ACC112 (cell line): ENCODE measurements around the gene CTIF.

Source experiments
- H2AFZ ChIP-seq: fragments of 200-600 bp; sonication (generic); one replicate; pipeline ENCODE4 v1.6.0; 2017; ENCODE audit warnings: antibody characterized with exemption, low read length; ENCODE audit not compliant: unreplicated experiment
- H3K27ac ChIP-seq: fragments of 200-600 bp; sonication (generic); 2 replicates; pipeline ENCODE4 v1.5.1; 2014; ENCODE audit warnings: low read depth, mild to moderate bottlenecking, antibody characterized with exemption, low read length, moderate library complexity
- H3K27me3 ChIP-seq: fragments of 200-600 bp; sonication (generic); 2 replicates; pipeline ENCODE4 v1.6.1; 2014; ENCODE audit warnings: mild to moderate bottlenecking, antibody characterized with exemption, low read length, moderate library complexity, mixed read lengths; ENCODE audit not compliant: insufficient read depth
- H3K36me3 ChIP-seq: fragments of 200-600 bp; sonication (generic); 2 replicates; pipeline ENCODE4 v1.6.1; 2016; ENCODE audit warnings: mild to moderate bottlenecking, antibody characterized with exemption, low read length, moderate library complexity, mixed read lengths; ENCODE audit not compliant: insufficient read depth
- H3K4me1 ChIP-seq: fragments of 200-600 bp; sonication (generic); one replicate; pipeline ENCODE4 v1.6.1; 2016; ENCODE audit warnings: low read length, mixed read lengths; ENCODE audit not compliant: insufficient read depth, unreplicated experiment, control insufficient read depth
- H3K4me3 ChIP-seq: fragments of 200-600 bp; sonication (generic); 2 replicates; pipeline ENCODE4 v1.5.1; 2014; ENCODE audit warnings: mild to moderate bottlenecking, low read depth, low read length
- H3K79me2 ChIP-seq: fragments of 200-600 bp; sonication (generic); one replicate; pipeline ENCODE4 v1.6.0; 2016; ENCODE audit warnings: low read length; ENCODE audit not compliant: control insufficient read depth, unreplicated experiment, insufficient read depth

The CTIF gene

DNA sequence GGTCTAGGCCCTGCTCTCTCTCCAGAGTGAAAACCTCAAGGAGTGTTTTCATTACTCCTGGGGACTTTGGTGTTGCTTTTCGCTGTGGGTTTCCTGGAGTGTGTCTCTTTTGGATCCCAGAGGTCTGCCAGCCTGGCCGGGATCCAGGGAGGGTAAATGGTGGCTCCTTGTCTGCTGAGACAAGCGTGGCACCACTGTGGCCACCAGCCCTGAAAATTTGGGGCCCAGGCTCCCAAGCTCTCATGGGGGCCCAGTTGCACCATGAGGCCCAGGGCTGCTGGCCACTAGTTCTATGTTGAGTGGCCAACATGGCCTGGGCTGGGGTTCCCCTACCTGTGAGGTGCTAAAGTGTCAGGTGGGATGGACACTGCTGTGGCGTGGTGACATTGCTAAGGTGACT is 144.8 kb downstream of the CTIF start:
- Histone ChIP-seq H3K4me1 (no peaks in the 10 kb centered on the region), H3K27me3 (no peaks in the 10 kb centered on the region), H3K27ac (no peak overlapping the region), H3K79me2 (no peaks in the 10 kb centered on the region), H3K4me3 (no peak overlapping the region), H3K36me3 (no peaks in the 10 kb centered on the region), H2AFZ (no peak overlapping the region)

- H3K4me1 ChIP-seq = no peaks in the 10 kb centered on the region
- H3K4me3 ChIP-seq = no peak overlapping the region
- H2AFZ ChIP-seq = no peak overlapping the region
- no peaks in the 10 kb centered on the region for H3K36me3 ChIP-seq
- no peaks in the 10 kb centered on the region for H3K79me2 ChIP-seq
- no peak overlapping the region for H3K27ac ChIP-seq
- H3K27me3 ChIP-seq = no peaks in the 10 kb centered on the region
Observed at GRCh38 chr18:48687346-48688042, 148.7 kb downstream of the CTIF start.

- no peaks in the 10 kb centered on the region for H3K79me2 ChIP-seq
Observed at GRCh38 chr18:48688961-48689360, 150.1 kb downstream of the CTIF start.

DNA sequence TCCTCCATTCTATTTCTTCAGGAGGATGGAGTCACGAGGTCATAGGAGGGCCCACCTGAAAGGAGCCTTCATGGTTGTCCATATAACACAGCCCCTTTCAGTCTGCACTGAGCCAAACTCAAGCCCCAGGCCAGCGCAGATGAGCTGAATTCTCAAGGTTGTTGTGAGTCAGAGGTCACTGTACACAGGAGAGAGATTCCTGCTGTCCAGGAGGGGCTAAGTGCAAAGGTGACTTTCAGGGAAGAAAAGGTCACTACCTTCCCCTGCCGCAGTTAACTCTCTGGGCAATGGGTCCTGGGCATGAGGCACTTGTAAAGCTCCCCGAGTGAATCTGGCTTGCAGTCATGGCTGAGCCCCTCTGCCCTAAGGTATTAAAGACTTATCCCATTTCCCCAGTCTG is 150.7 kb downstream of the CTIF start:
- Histone ChIP-seq H3K36me3 (0 out of 2 replicates have a peak, but pooled peaks cover 6% of the 10 kb centered on the region), H3K4me3 (no peak overlapping the region), H3K79me2 (no peaks in the 10 kb centered on the region), H3K27me3 (no peaks in the 10 kb centered on the region), H3K27ac (no peak overlapping the region), H2AFZ (no peak overlapping the region), H3K4me1 (peaks cover 14% of the 10 kb centered on the region)

More at GRCh38 chr18:48688961-48689360, 150.1 kb downstream of the CTIF start:
- no peak overlapping the region for H3K4me3 ChIP-seq
- H3K27me3 ChIP-seq = no peaks in the 10 kb centered on the region
- no peak overlapping the region for H2AFZ ChIP-seq
- H3K36me3 ChIP-seq = 0 out of 2 replicates have a peak, but pooled peaks cover 6% of the 10 kb centered on the region
- no peak overlapping the region for H3K27ac ChIP-seq
- peaks cover 10% of the 10 kb centered on the region for H3K4me1 ChIP-seq

- 0 out of 2 replicates have a peak, but pooled peaks cover 6% of the 10 kb centered on the region for H3K36me3 ChIP-seq
- no peaks in the 10 kb centered on the region for H3K79me2 ChIP-seq
- no peak overlapping the region for H2AFZ ChIP-seq
- no peaks in the 10 kb centered on the region for H3K27me3 ChIP-seq
- H3K4me3 ChIP-seq = no peak overlapping the region
- peaks cover 14% of the 10 kb centered on the region for H3K4me1 ChIP-seq
- H3K27ac ChIP-seq = no peak overlapping the region
Observed at GRCh38 chr18:48690494-48690893, 151.7 kb downstream of the CTIF start.

GRCh38 chr18:48693006-48693405 is 154.2 kb downstream of the CTIF start:
- peaks cover 14% of the 10 kb centered on the region for H3K4me1 ChIP-seq
- H3K4me3 ChIP-seq = no peak overlapping the region
- H3K27ac ChIP-seq = no peak overlapping the region
- H3K79me2 ChIP-seq = no peaks in the 10 kb centered on the region
- H2AFZ ChIP-seq = no peak overlapping the region
- H3K36me3 ChIP-seq = 0 out of 2 replicates have a peak, but pooled peaks cover 6% of the 10 kb centered on the region
- H3K27me3 ChIP-seq = no peaks in the 10 kb centered on the region

DNA sequence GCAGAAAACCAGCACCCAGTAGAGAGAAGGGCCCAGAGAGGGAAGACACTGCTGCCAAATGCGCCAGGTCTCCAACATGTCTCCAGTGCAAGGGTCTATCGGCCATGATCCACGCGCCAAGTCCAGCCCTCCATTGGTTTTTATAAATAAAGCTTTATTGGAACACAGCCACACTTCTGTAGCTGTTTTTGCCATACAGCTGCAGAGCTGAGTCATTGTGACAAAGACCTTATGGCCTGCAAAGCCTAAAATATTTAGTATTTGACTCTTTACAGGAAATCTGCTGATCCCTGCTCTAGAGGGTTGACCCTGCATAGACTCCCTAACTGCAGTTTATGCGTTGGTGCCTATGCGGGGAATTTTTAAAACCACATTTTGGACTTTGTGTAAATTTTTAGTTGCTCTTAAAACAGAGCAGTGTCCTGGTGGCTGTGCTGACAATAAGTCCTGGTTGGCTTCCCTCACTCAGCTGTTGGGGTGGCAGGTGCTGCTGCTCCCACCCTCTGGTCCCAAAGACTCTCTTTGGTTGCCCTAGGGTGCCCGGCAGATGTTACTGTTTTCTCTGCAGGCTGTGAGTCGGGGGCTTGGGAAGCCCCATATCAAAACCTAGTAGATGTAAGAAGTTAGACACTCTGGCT is 154.9 kb downstream of the CTIF start:
- H3K36me3 ChIP-seq = 0 out of 2 replicates have a peak, but pooled peaks cover 6% of the 10 kb centered on the region
- H3K79me2 ChIP-seq = no peaks in the 10 kb centered on the region
- peak overlapping the region; percentile 16; the same call in 1 of the 2 replicates for H3K27ac ChIP-seq
- no peak overlapping the region for H2AFZ ChIP-seq
- H3K4me1 ChIP-seq = peaks cover 14% of the 10 kb centered on the region
- H3K4me3 ChIP-seq = no peak overlapping the region
- H3K27me3 ChIP-seq = no peaks in the 10 kb centered on the region

DNA sequence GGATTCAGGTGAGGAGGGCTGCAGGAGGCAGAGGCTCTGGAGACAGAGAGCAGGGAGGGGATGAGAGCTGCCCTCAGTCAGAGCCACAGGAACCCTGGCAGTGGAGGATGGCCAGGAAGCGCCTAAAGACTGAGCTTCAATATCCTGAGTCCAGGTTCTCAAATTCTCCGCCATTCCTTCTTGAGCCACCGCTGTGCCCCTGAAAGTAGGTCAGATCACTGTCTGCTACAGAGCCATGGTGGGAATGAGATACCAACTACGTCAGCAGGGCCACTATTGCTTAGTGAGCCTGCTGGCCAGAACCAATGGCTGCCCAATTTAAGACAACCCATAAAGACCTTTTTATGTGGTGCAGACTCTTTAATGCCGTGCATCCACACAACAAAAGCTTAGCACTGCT is 155.5 kb downstream of the CTIF start:
- Histone ChIP-seq H3K27ac (no peak overlapping the region), H3K27me3 (no peaks in the 10 kb centered on the region), H3K4me3 (no peak overlapping the region)

DNA sequence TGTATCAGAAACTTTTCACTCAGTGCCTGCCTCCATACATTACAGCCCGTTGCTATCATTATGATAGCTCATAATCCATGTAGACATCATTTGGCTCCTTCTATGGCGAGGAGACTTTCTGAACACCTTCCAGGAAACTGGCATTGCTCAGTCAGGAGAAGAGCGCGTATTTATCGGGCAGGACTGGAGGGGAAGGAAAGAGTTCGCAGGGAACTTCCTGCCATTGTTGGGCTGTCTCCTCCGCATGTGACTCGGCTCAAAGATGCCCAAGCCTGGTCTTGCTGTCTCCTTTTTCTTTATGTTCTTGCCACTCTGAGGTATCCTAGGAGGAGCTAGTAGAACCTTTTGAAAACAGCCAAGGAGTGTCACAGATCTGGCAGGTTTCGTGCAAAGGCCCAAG is 156.8 kb downstream of the CTIF start:
- H3K27me3 ChIP-seq = no peaks in the 10 kb centered on the region
- peaks cover 14% of the 10 kb centered on the region for H3K4me1 ChIP-seq
- 0 out of 2 replicates have a peak, but pooled peaks cover 6% of the 10 kb centered on the region for H3K36me3 ChIP-seq
- no peak overlapping the region for H2AFZ ChIP-seq
- no peaks in the 10 kb centered on the region for H3K79me2 ChIP-seq
- no peak overlapping the region for H3K4me3 ChIP-seq
- no peak overlapping the region for H3K27ac ChIP-seq

More for the DNA sequence above, 155.5 kb downstream of the CTIF start:
- Histone ChIP-seq H3K79me2 (no peaks in the 10 kb centered on the region), H3K36me3 (0 out of 2 replicates have a peak, but pooled peaks cover 6% of the 10 kb centered on the region), H2AFZ (no peak overlapping the region), H3K4me1 (peaks cover 14% of the 10 kb centered on the region)

GRCh38 chr18:48696218-48696617 is 157.4 kb downstream of the CTIF start:
- H3K27ac ChIP-seq = no peak overlapping the region
- 0 out of 2 replicates have a peak, but pooled peaks cover 6% of the 10 kb centered on the region for H3K36me3 ChIP-seq
- no peak overlapping the region for H2AFZ ChIP-seq
- no peak overlapping the region for H3K4me3 ChIP-seq
- H3K4me1 ChIP-seq = peaks cover 14% of the 10 kb centered on the region
- no peaks in the 10 kb centered on the region for H3K79me2 ChIP-seq
- no peaks in the 10 kb centered on the region for H3K27me3 ChIP-seq

DNA sequence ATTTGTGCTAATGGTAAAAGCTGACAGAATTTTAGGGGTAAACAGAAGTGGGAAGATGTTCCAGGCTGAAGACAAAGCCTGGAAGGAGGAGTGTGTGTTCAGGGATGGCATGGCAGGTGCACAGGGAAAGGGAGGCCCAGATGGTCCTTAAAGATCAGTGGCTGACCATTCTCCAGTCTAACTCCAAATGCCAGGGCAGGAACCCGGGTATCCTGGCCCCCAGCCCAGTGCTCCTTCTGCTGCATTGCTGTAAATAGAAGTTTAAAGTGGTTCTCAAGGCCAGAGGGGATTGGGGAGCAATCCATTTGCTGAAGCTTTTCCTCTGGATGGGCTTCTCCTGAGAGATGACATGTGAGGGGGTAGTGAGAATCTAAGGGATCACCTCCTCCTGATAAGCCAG is 158.6 kb downstream of the CTIF start:
- no peak overlapping the region for H3K4me3 ChIP-seq
- H2AFZ ChIP-seq = no peak overlapping the region
- no peaks in the 10 kb centered on the region for H3K27me3 ChIP-seq
- 0 out of 2 replicates have a peak, but pooled peaks cover 6% of the 10 kb centered on the region for H3K36me3 ChIP-seq
- peaks cover 14% of the 10 kb centered on the region for H3K4me1 ChIP-seq
- H3K79me2 ChIP-seq = no peaks in the 10 kb centered on the region
- no peak overlapping the region for H3K27ac ChIP-seq
